ENCODE data around the gene MFN1. TPM values are rescaled to one million over a fixed set of nuclear protein-coding genes. Genes with fewer than 3 reads are reported as not detected.

The MFN1 gene
- total and polyA plus RNA-seq, 2 of the 13 experiments (the other 11 are each of a cell fraction or from before 2014, with no cell fraction given), result 25.2 to 37.5 TPM

- TF ChIP-seq HMGXB3 (CRISPR knock-in tag; IDR thresholded peaks at IDR 0.05; ENCODE audit: borderline replicate concordance) (peak; percentile 15; the same call in 1 of the 2 replicates), ZNF788 (CRISPR knock-in tag; IDR thresholded peaks at IDR 0.05; ENCODE audit: borderline replicate concordance) (peak; percentile 38; the same call in 1 of the 2 replicates), BORCS8-MEF2B (CRISPR knock-in tag; IDR thresholded peaks at IDR 0.05) (peak; percentile 73), TFDP1 (CRISPR knock-in tag; IDR thresholded peaks at IDR 0.05; ENCODE audit: borderline replicate concordance) (peak; percentile 49; the same call in 1 of the 2 replicates), ATF1 (CRISPR knock-in tag; IDR thresholded peaks at IDR 0.05) (peak; percentile 78; the same call in 1 of the 2 replicates), SP140L (CRISPR knock-in tag; IDR thresholded peaks at IDR 0.05; ENCODE audit: borderline replicate concordance) (no peak), NRL (CRISPR knock-in tag; IDR thresholded peaks at IDR 0.05; ENCODE audit: borderline replicate concordance) (peak; percentile 33; the same call in 1 of the 2 replicates), PAXIP1 (CRISPR knock-in tag; conservative IDR thresholded peaks at IDR 0.05) (no peak; the same call in 1 of the 2 replicates), YEATS4 (CRISPR knock-in tag; IDR thresholded peaks at IDR 0.05; ENCODE audit: borderline replicate concordance) (peak; percentile 70), HOXA3 (CRISPR knock-in tag; IDR thresholded peaks at IDR 0.05) (peak; percentile 93), ZNF367 (CRISPR knock-in tag; IDR thresholded peaks at IDR 0.05; ENCODE audit: borderline replicate concordance) (0 out of 2 replicates have a peak, but pooled peaks have one; percentile 67), MEIS1 (CRISPR knock-in tag; IDR thresholded peaks at IDR 0.05; ENCODE audit: borderline replicate concordance) (0 out of 2 replicates have a peak, but pooled peaks have one; percentile 84), CREB1 (IDR thresholded peaks at IDR 0.05) (peak; percentile 75), CREB1 (CRISPR knock-in tag; IDR thresholded peaks at IDR 0.05) (peak; percentile 94), ZNF720 (CRISPR knock-in tag; IDR thresholded peaks at IDR 0.05) (no peak), ZNF879 (CRISPR knock-in tag; IDR thresholded peaks at IDR 0.05) (no peak), IKZF1 (IDR thresholded peaks at IDR 0.05) (no peak)
- TF ChIP-seq, protein P1, sequence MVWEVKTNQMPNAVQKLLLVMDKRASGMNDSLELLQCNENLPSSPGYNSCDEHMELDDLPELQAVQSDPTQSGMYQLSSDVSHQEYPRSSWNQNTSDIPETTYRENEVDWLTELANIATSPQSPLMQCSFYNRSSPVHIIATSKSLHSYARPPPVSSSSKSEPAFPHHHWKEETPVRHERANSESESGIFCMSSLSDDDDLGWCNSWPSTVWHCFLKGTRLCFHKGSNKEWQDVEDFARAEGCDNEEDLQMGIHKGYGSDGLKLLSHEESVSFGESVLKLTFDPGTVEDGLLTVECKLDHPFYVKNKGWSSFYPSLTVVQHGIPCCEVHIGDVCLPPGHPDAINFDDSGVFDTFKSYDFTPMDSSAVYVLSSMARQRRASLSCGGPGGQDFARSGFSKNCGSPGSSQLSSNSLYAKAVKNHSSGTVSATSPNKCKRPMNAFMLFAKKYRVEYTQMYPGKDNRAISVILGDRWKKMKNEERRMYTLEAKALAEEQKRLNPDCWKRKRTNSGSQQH (CRISPR knock-in tag; IDR thresholded peaks at IDR 0.05; ENCODE audit: low read depth), result peak; percentile 78; the same call in 1 of the 2 replicates
Observed at GRCh38 chr3:179347345-179348194, at the start of gene MFN1 (continued).
